Vagina (tissue), 2 donors: ENCODE measurements around the gene KRTAP10-1. TPM values are rescaled to one million over a fixed set of nuclear protein-coding genes. Genes with fewer than 3 reads are reported as not detected.

Experiments used
- DNase-seq, 2 donors: peaks; one replicate each; pipeline ENCODE4 v3.0.0-alpha.2; 2017; ENCODE audit errors: extremely low spot score in 2 of 2
- H3K27ac ChIP-seq: fragments of 200-600 bp; sonication (generic); one replicate; pipeline ENCODE4 v1.5.1; 2019
- H3K27me3 ChIP-seq: fragments of 200-600 bp; sonication (generic); one replicate; pipeline ENCODE4 v1.5.1; 2019
- H3K36me3 ChIP-seq, 2 donors: fragments of 200-600 bp; sonication (generic); one replicate each; pipeline ENCODE4 v1.5.1; 2017 to 2019
- H3K4me1 ChIP-seq: fragments of 200-600 bp; sonication (generic); one replicate; pipeline ENCODE4 v1.5.1; 2019
- H3K4me3 ChIP-seq, 2 donors: fragments of 200-600 bp; sonication (generic); 1 replicate in 1 of 2; 2 replicates in 1 of 2; pipeline ENCODE4 v1.5.1; 2016 to 2019
- H3K9me3 ChIP-seq: fragments of 200-600 bp; sonication (generic); one replicate; pipeline ENCODE4 v1.5.1; 2019
- CTCF ChIP-seq, 3 experiments: fragments of 450-650 bp in 2 of 3; fragments of 200-600 bp in 1 of 3; sonication (generic) in 1 of 3; IDR thresholded peaks; one replicate each; pipeline ENCODE4 v1.5.1; 2017 to 2019; ENCODE audit warnings: antibody characterized with exemption in 3 of 3, mild to moderate bottlenecking in 2 of 3, moderate library complexity in 2 of 3
- POLR2A ChIP-seq, 2 donors: fragments of 450-650 bp; IDR thresholded peaks; one replicate each; pipeline ENCODE4 v1.6.1; 2017; ENCODE audit warnings: antibody characterized with exemption in 2 of 2, mild to moderate bottlenecking in 2 of 2, moderate library complexity in 2 of 2
- POLR2AphosphoS5 ChIP-seq, 2 donors: sonication (generic); formaldehyde crosslinking; IDR thresholded peaks; one replicate each; pipeline ENCODE4 v1.9.0; 2017; ENCODE audit warnings: antibody characterized with exemption in 2 of 2, mild to moderate bottlenecking in 2 of 2, low read depth in 1 of 2; ENCODE audit not compliant: insufficient read depth in 1 of 2
- intact Hi-C: fragments of 100-400 bp; cut with DNase I; formaldehyde crosslinking; loops from one replicate; pipeline ENCODE4 v1.15.1; 2023
- total RNA-seq: library from RNA; depleted of rRNA; stranded (reverse); fragments of >200 nt; gene quantifications from one replicate; pipeline ENCODE4 v1.2.3, GENCODE V29; 2016

KRTAP10-1 gene
- total RNA-seq, 1 donor from 2014 or later = not detected

- no peak for DNase-seq
- no peaks in the 10 kb centered on the region for H3K4me1 ChIP-seq
- H3K4me3 ChIP-seq = no peak overlapping the region
- H3K36me3 ChIP-seq = no peaks in the 10 kb centered on the region
- H3K9me3 ChIP-seq = no peaks in the 10 kb centered on the region
- TF ChIP-seq CTCF (IDR thresholded peaks at IDR 0.05) = no peak
- no peak for TF ChIP-seq POLR2A (IDR thresholded peaks at IDR 0.05)
- no peak for TF ChIP-seq POLR2AphosphoS5 (IDR thresholded peaks at IDR 0.05; ENCODE audit: insufficient read depth in 1 of 2, low read depth in 1 of 2)
- H3K27me3 ChIP-seq = no peaks in the 10 kb centered on the region
- intact Hi-C loops = no loop called here
- no peak overlapping the region for H3K27ac ChIP-seq
Observed at GRCh38 chr21:44499631-44500030, 40.4 kb downstream of the KRTAP10-1 start.

- H3K27me3 ChIP-seq = no peaks in the 10 kb centered on the region
- no peak for TF ChIP-seq CTCF (IDR thresholded peaks at IDR 0.05)
- TF ChIP-seq POLR2AphosphoS5 (IDR thresholded peaks at IDR 0.05; ENCODE audit: insufficient read depth in 1 of 2, low read depth in 1 of 2) = no peak
- no peak for TF ChIP-seq POLR2A (IDR thresholded peaks at IDR 0.05)
- no peak overlapping the region for H3K27ac ChIP-seq
- no peaks in the 10 kb centered on the region for H3K36me3 ChIP-seq
- no peaks in the 10 kb centered on the region for H3K4me1 ChIP-seq
- intact Hi-C loops = no loop called here
- no peak overlapping the region for H3K4me3 ChIP-seq
- no peaks in the 10 kb centered on the region for H3K9me3 ChIP-seq
- no peak for DNase-seq
Observed at GRCh38 chr21:44499211-44499560, 40.8 kb downstream of the KRTAP10-1 start.

GRCh38 chr21:44498280-44499210 lies 41.5 kb downstream of the KRTAP10-1 start:
- DNase-seq = no peak
- intact Hi-C loops = no loop called here
- Histone ChIP-seq H3K27ac (peak overlapping the region; percentile 12), H3K4me3 (no peak overlapping the region), H3K27me3 (no peaks in the 10 kb centered on the region), H3K9me3 (no peaks in the 10 kb centered on the region), H3K36me3 (no peaks in the 10 kb centered on the region), H3K4me1 (no peaks in the 10 kb centered on the region)
- TF ChIP-seq CTCF (IDR thresholded peaks at IDR 0.05) (no peak), POLR2A (IDR thresholded peaks at IDR 0.05) (no peak), POLR2AphosphoS5 (IDR thresholded peaks at IDR 0.05; ENCODE audit: insufficient read depth in 1 of 2, low read depth in 1 of 2) (no peak)

GRCh38 chr21:44497703-44498126 lies 42.3 kb downstream of the KRTAP10-1 start:
- H3K27ac ChIP-seq = peak overlapping the region; percentile 28
- no peaks in the 10 kb centered on the region for H3K9me3 ChIP-seq
- DNase-seq = no peak
- no peaks in the 10 kb centered on the region for H3K27me3 ChIP-seq
- H3K4me3 ChIP-seq = no peak overlapping the region
- no peaks in the 10 kb centered on the region for H3K4me1 ChIP-seq
- TF ChIP-seq POLR2AphosphoS5 (IDR thresholded peaks at IDR 0.05; ENCODE audit: insufficient read depth in 1 of 2, low read depth in 1 of 2) = no peak
- TF ChIP-seq POLR2A (IDR thresholded peaks at IDR 0.05) = no peak
- no peak for TF ChIP-seq CTCF (IDR thresholded peaks at IDR 0.05)
- no peaks in the 10 kb centered on the region for H3K36me3 ChIP-seq
- intact Hi-C loops = no loop called here
